T-helper 2 cell (primary cell): ENCODE data around the gene UTP11.

ENCODE experiments used
- DNase-seq, 5 experiments: peaks; one replicate each; pipeline versions ENCODE4 v3.0.0 to v3.0.0-alpha.2; 2012 to 2022

UTP11 gene

DNA sequence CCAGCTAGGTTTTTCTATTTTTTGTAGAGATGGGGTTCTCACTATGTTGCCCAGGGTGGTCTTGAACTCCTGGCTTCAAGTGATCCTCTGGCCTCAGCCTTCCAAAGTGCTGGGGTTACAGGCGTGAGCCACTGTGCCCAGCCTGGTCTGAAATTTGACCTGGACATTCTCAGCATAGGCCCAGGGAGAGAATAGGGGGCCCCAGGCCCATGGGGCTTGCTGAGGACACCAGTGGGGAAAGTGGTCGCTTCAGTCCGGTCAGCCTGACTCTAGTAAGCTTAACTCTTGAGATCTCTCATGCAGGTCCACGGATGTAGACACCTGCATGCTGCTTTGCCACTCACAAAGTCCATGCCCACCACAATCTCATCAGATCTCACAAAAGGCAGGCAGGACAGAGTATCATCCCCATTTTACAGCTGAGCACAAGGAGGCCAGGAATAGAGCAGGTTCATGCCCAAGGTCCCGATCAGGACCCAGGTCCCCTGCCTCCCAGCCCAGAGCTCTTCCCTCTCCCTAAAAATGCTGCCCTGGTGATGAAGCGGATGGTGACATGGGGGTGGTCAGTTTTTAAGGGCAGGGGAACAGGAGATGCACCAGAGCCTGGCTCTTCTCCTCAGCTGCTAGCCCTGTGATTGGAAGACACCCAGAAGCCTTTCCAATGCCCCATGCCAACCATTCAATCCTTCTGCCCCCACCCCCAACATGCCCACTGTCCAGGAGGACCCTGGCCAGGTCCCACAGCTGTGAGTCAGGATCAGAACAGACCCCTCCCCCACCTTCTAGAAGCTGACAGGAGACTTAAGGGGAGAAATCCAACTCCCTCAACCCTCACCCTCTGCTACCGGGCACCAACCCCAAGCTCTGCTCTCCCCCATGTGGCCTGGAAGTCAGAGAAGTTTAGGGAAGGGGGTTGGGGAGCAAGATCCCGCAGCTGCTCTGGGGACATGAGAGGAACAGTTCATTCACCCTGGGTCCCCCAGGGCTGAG lies 9.0 kb upstream of the UTP11 start:
- no peak for DNase-seq

GRCh38 chr1:38004284-38005108 lies 8.0 kb upstream of the UTP11 start:
- peak in 1 of 5 experiments; percentile 34 for DNase-seq

DNA sequence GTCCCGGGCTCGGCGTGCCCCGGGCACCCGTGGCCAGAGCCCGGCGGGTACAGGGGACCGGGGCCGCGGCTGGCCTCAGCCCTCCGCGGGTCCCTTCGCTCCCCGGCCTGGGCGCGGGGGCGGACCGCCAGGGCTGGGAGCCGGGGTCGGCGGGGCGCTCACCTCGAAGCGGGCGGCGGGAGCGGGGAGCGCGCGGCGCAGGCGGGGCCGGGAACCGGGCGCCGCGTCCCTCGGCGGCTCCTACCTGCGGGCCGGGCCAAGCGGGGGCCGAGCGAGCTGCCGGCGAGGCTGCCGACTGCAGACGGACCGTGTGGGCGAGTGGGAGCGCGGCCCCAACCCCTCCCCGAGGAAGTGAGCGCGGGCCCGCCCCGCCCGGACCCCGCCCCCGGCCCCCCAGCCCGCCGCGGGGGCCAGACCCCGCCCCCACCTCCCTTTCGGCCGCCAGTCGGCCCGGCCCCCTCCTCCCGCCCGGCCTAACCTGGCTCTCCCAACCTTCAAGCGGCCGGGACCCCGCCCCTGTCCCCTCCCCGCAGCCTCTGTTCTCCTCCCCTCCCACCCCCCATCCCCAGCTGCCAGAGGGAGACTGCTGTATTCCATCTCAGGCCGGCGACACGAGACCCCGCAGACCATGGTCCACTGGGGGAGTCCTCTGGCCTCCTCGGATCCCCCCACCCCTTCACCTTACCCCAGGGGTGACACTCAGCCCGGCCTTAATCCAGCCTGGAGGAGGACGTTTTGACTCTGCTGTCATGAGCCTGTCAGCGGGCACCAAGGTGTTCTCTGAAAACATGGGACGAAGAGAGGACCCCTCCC lies 7.1 kb upstream of the UTP11 start, which contains the start of gene FHL3:
Gene FHL3 (minus strand): TSS at position 320 of the 813 bp plus-strand sequence. CDS start 6,102 bp downstream, outside the sequence.
- peak in 3 of 5 experiments; percentile 18 to 42 (median 38) for DNase-seq

DNA sequence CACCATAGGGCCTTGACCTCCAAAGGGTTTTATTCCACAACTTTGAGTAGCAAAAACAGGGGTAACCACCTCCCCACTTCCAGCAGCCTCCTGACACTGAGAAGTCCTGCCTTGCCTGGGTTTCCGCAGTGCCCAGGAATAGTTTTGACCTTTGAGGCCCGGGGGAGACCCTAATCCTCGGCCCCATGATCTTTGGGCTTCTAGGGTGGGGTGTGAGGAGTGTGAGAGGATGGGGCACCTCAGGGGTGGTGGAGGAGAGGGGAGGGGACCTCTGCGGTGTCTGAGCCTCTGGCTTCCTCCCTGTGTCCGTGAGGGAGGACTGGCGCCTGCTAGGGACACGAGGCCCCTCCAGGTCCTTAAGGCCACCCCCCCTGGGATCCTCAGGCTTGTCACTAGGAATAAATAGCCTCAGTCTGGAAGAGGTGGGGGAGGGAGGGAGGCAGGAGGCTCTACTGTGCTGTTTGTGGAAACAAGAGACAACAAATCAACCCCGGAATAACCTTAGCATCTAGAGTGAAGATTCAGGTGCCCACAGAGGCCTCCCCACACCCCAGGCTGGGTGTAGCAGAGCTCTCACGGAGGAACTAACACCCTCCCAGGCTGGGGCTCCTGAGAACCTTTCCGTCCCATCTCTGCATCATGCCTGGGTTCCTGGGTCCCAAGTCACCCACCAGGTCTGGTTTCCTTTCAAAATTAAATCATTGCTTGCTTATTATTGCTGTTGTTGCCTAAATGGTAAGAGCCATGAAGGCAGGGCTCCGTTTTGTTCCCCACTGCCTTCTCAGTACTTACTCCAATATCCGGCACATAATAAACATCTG lies 6.3 kb upstream of the UTP11 start:
- peak in 1 of 5 experiments; percentile 42 for DNase-seq

GRCh38 chr1:38009088-38009840 lies 3.3 kb upstream of the UTP11 start:
- DNase-seq: peak in 3 of 5 experiments; percentile 26 to 77 (median 61)

- DNase-seq: no peak
Observed at GRCh38 chr1:38009841-38010180, 2.7 kb upstream of the UTP11 start.

DNA sequence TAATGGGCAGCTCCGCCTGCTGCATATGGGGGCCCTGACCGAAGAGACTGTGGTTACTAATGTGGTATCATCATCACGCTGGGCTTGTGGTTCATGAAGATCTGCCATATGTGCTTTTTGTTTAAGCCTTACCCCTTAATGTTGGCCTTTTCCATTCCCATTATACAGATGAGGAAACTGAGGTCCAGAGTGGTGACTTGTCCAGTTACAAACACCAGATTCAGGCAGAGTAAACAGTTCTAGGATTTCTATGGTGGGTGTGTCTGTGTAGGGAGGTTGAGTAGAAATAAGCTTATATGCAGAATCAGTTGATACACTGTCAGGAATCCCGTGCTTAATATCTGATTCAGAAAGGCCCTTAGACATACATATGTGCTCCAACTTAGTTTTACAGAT lies 691 bp downstream of the UTP11 start:
- DNase-seq: no peak

GRCh38 chr1:38014171-38014570 lies 1.6 kb downstream of the UTP11 start:
- no peak for DNase-seq

- no peak for DNase-seq
Observed at GRCh38 chr1:38014724-38015424, 2.3 kb downstream of the UTP11 start.

GRCh38 chr1:38015978-38016725 lies 3.6 kb downstream of the UTP11 start:
- DNase-seq: no peak

DNA sequence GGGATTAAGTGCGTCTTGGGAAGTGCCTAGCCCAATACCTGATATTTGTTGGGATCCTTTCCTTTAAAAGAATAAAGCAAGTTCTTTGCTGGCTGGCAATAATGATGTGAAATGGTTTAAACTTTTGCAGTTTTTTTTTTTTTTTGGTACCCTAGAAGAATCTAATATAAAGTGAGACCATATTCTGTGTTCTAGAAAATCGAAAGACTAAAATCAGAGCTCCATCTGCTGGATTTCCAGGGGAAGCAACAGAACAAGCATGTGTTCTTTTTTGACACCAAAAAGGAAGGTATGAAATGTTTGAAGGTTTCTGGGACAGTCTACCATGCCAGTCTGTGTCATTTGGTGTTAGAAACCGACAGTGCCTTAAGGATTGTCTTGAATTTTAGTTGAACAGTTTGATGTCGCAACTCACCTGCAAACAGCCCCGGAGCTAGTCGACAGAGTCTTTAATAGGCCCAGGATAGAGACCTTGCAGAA lies 6.4 kb downstream of the UTP11 start:
- peak in 1 of 5 experiments; percentile 55 for DNase-seq

GRCh38 chr1:38020396-38020795 lies 7.9 kb downstream of the UTP11 start:
- no peak for DNase-seq

GRCh38 chr1:38021969-38022368 lies 9.4 kb downstream of the UTP11 start:
- no peak for DNase-seq

GRCh38 chr1:38022810-38023209 lies 10.3 kb downstream of the UTP11 start:
- DNase-seq: no peak

DNA sequence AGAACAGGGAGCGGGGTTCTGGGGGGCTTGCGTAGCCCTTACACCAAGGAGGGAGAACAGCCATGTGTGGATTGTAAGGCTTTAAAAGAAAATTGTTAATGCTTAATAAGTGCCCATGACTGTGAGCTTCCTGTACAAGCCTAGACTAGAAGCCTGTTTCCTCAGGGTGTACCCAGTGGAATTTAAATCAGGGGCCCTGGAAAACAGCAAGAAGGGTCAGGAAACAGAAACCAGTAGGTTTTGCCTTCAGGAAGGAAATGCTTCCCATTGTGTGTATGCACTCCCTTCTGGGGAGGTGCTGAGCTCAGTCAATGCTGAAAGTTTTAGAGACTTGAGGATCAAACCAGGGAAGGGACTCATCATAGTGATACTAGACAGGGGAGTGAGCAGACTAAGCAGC lies 12.7 kb downstream of the UTP11 start:
- no peak for DNase-seq

- DNase-seq: no peak
Observed at GRCh38 chr1:38025664-38026063, 13.1 kb downstream of the UTP11 start.

- DNase-seq: peak in 2 of 5 experiments; percentile 38 to 76
Observed at GRCh38 chr1:38026592-38027200, 14.2 kb downstream of the UTP11 start.

DNA sequence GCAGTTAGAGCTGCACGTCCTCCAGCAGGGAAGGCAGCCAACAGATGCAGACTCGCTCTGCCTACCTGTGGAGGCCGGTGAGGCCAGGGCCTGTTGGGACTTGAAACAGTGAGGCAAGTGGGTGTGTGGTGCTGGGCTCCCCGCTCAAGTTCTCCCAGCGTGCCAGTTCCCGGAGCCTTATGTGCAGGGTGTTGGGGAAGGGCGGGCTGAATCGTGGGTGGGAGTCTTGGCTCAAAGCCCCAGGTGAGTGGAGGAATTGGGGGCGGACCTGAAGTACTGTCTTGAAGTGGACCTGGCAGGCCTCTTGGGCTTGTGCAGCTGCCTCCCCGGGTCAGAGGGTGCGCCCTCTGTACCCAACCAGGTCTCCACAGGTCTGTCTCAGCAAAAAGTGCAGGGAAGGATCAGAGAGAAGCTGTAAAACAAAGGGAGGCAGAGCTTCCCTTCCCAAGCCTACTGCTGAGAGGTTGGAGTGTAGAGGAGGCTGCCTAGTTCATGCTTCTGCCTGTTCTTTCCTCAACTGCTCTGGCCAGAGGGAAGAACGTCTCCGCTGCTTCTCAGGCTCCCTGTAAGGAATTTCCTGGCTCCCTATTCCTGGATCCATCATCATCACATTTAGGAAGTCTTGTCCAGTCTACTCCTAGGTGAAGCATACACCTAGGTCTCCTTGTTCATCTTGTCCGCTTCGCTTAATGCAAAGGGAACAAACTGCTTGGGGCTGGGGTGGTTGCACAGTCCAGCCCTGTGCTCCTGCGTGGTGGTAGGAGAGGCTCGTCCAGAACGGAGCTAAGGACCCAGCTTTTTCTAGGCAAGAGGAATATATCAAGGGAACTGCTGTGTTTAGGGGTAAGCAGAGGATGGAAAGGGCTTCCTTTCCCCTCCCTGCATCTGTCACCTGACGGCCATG lies 14.9 kb downstream of the UTP11 start:
- no peak for DNase-seq
